Pulmonary artery endothelial cell (primary cell): ENCODE results near the gene ADRM1. TPM values are rescaled to one million over a fixed set of nuclear protein-coding genes. Genes with fewer than 3 reads are reported as not detected.
A peak's percentile ranks its signal among the peaks of the same experiment; 100 is the strongest.

Experiments
- DNase-seq: peaks from one replicate; pipeline ENCODE4 v3.0.0-alpha.2; 2011; ENCODE audit warnings: low read depth, low spot score
- total RNA-seq: library from RNA; depleted of rRNA; stranded (reverse); fragments of >200 nt; gene quantifications from 2 replicates; pipeline ENCODE4 v1.2.3, GENCODE V29; 2014

Gene ADRM1
- total RNA-seq, 1 donor from 2014 or later, result 150 TPM

- DNase-seq, result no peak
Measured at GRCh38 chr20:62280303-62280702, 22.5 kb upstream of the ADRM1 start.

DNA sequence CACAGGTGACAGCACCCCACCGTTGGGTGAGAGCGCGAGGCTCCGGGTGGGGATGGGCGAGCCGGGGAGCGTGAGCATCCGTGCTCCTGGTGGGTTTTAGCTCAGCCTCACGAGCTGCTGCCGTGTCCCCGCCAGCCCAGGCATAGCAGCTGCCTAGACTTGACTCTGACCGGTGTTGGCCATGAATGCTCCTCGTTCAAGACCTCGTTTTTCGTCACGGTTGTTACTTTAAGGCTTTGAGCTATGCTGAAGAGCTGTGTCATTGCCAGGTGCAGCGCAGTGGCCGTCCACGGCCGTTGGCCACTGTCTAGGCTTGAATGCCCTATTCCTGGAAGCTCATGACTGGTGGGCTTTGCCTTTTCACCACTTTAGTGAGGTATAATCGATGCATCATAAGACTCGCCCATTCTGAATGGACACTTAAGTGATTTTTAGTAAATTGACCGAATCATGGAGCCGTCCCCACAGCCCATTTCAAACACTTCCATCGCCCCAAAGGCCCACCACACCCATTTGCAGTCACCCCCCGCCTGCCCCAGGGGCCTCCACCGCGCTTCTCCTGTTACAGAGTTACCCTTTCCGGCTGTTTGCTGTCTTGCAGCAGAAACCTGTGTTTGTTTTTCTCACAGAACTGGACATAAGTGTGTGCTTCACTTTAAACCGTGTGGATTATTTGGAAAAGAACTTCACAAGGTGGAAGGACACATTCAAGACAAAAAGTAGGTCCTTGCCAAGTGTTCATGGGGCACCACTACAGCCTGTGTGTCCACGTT lies 21.4 kb upstream of the ADRM1 start:
- DNase-seq, result no peak

DNA sequence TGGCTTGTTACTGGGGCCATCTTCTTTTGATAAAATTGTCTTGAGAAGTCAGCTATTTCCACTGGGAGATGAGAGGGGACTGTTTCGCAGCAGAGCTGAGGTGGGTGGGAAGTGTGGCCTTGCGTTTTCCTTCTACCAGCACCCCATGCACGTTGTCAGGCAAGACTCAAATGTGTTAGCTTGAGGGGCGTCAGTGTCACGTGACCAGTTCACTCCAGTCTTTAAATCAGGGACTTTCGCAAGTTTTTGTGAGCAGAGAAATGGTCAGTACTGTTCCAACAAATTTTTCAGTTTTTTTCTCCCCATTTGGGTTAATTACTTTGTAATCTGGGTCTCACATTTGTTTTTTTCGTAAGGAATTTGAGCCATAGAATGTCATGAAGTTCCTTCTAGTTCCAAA lies 20.7 kb upstream of the ADRM1 start:
- no peak for DNase-seq

- no peak for DNase-seq
Measured at GRCh38 chr20:62282877-62283503, 19.8 kb upstream of the ADRM1 start.

DNA sequence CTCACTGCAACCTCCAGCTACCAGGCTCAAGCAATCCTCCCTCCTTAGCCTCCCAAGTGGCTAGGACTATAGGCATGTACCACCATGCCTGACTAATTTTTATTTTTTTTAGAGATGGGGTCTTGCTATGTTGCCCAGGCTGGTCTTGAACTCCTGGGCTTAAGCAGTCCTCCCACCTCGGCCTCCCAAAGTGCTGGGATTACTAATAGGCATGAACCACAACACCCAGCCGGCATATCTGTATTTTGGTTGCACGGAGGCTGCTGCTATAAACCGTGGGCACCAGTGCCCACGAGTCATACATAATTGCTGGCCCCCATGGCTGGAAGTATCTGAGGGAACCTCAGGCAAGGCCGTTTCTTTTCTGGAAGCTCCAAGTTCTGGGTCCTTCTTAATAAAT lies 18.3 kb upstream of the ADRM1 start:
- no peak for DNase-seq

GRCh38 chr20:62285151-62285550 lies 17.6 kb upstream of the ADRM1 start:
- DNase-seq, result no peak

GRCh38 chr20:62285722-62286121 lies 17.1 kb upstream of the ADRM1 start:
- peak; percentile 78 for DNase-seq

DNA sequence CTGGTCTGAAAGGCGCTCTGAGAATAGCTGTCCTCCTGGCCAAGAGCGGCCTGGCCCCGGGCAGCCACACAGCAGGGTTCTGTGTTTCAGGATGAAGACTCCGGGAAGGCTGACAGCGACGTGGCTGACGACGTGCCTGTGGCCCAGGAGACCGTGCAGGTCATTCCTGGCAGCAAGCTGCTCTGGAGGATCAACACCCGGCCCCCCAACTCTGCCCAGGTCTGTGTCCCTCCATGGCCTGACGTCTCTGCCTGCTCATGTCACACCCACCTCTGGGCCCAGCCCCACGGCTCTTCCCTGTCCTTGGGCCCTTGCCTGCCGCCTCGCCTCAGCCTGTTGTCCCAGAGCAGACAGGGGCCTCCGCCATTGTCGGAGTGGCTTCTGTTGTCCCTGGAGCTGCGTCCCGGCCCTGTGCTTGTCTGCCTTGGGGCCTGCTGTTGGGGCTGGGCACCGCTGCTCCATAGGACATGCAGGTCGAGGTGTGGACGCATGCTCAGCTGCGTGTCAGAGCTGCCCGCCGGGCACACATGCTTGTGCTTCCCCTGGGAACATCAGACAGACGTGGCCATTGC lies 16.2 kb upstream of the ADRM1 start:
- no peak for DNase-seq

- DNase-seq, result no peak
Measured at GRCh38 chr20:62287129-62287528, 15.7 kb upstream of the ADRM1 start.

DNA sequence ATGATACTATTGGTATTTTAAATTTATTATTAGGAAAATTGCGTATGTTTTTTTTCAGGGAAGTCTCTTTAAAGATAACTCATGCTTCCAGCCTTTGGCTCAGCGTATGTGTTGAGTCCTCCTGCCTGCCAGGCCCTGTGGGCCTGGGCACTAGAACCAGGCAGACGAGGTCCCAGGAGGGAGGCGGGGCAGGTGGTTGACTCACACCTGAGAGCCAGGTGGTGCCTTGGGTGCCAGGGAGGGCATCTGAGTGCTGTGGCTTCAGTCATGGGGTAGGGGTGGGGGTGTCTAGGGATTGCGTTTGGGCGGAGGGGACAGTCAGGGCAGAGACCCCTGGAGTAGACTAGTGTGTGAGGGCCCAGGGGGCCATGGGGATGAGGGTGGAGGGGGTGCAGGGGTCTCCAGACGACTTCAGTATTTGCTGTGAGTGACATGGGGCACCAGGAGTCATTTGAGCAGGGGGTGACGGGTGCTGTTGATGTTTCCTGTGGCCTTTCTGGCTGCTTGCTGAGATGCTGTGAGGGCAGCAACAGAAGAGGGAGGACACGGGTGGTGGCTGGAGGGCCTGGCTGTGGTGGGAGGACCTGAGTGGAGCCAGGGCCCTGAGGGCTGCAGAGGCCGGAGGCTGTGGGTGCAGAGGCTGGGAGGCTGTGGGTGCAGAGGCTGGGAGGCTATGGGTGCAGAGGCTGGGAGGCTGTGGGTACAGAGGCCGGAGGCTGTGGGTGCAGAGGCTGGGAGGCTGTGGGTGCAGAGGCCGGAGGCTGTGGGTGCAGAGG lies 14.8 kb upstream of the ADRM1 start:
- no peak for DNase-seq

DNA sequence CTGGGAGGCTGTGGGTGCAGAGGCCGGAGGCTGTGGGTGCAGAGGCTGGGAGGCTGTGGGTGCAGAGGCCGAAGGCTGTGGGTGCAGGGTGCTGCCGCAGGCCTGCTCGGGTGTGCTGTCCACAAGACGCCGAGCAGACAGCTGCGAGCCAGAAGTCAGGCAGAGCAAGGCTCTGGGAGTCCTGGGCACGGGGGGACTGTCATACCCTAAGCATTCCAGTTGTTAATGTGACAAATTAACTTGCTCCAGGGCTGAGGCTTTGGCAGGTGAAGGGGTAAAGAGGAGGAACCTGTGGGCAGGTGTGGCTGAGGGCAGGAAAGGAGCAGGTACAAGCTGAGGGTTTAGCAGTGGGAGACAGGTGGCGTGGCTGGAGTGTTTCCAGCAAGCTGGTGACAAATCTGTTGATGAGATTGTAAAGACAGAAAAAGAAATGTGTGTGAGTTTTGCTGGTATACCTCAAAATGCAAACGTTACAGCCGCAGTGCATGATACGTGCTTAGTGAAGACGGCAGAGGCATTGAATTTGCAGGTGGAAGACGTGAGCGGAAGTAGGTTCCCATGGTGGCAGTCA lies 14.2 kb upstream of the ADRM1 start:
- DNase-seq, result no peak

GRCh38 chr20:62289131-62289530 lies 13.7 kb upstream of the ADRM1 start:
- no peak for DNase-seq

DNA sequence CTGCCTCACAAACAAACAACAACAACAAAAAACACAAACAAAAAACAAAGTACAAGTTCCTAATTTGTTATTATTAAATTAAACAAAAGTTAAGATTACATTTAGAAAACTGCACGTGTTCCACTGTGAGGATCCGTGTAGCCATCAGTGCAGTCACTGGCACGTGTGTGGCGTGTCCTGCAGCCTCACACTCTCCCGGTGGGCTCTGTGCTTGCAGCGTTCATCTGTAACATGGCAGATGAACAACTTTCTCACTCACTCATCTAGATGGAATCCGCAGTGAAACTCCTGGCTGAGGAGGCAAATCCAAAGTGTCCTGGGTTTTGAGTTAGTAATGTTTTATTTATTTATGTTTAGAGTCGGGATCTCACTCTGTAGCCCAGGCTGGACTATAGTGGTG lies 12.9 kb upstream of the ADRM1 start:
- no peak for DNase-seq

DNA sequence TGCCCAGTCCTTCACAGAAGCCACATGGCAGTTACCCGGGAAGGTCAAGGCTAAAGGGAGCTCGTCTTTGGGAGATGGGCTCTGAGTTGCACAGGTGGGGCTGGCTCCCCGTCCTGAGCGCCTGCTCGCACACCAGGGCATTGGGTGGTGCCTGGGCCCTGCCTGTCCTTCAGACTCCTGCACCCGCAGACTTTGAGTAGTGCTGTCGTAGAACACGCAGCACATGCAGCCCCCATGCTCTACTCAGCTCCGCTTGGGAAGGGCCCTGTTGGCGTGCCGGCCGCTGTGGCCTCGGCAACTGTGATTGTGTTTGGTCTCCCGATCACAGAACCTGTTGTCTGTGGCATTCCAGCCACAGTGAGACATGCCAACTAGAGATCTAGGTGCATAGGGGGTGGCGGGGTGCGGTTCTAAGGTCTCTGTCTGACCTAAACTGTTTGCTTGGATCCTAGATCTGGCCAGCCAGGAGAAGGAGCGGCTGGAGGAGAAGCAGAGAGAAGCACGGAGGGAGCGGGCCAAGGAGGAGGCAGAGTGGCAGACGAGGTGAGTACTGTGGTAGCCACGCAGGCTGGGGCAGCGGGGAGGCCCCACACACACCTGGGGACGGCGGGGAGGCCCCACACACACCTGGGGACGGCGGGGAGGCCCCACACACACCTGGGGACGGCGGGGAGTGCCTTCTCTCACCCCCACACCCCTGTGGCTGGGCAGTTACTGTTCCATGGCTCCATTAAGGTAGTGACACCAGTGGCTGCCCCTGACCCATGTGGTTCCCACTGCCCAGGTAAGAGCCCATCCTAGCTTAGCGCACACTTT lies 11.3 kb upstream of the ADRM1 start:
- no peak for DNase-seq

- no peak for DNase-seq
Measured at GRCh38 chr20:62292108-62292507, 10.7 kb upstream of the ADRM1 start.

DNA sequence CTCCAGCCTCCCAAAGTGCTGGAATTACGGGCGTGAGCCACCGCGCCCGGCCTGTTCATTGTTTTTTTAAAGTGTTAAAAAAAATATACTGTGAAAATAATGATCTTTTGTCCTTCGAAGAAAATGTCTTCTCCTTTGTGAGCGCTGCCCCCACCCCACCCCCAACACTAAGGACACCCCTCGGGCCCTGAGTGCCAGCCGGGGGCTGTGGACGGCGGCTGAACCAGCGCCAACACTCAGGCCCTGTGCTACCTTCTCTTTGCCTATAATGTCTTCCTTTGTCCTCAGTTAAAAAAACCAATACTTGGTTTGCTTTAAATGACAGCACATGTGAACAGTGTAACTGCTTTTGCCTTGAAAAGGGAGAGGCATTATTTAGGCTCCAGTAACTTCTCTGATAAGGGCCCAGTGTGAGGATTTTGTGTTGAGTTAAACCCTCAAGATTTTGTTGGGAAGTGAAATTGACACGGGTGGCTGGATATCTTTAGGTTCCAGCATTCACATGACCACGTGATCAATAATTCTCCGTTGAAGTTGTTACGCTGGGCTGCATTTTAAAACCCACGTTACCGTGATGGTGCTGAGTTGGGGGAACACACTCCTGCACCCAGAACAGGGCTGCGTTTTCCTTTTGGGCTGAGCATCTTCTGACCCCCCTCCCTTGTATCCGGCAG lies 9.5 kb upstream of the ADRM1 start:
- no peak for DNase-seq

DNA sequence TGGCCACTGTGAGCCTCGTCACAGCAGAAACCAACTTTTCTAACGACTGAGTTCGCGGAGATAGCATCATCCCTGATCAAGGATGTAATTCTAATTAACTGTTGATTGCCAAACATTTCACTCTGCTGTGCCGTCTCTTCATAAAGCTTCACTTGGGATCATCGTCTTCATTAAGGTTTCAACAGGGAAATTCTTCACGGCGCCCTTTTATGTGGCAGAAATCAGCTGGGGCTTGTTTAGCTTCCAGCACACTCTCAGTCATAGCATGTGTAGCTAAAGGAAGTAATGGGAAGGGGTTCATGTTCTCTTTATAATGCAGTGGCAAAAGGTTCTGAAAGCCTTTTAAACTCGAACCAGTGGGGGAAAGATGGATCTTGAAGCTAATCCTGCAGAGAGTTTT lies 8.9 kb upstream of the ADRM1 start:
- DNase-seq, result no peak

GRCh38 chr20:62294516-62294915 lies 8.3 kb upstream of the ADRM1 start:
- DNase-seq, result no peak

GRCh38 chr20:62296724-62297448 lies 5.9 kb upstream of the ADRM1 start:
- DNase-seq, result no peak
